Fibroblast of mammary gland (primary cell): ENCODE results near the gene CAVIN1.
"Not testable (repeated sequence)": the region's sequence is repeated elsewhere in the genome, so short reads cannot be mapped to it uniquely, and the experiment has no call there.

ENCODE experiments used
- DNase-seq: peaks from one replicate; pipeline ENCODE4 v3.0.0-alpha.2; 2010; ENCODE audit warnings: low read depth
- H3K4me3 ChIP-seq: 2 replicates; pipeline ENCODE4 v1.5.1; 2011; ENCODE audit warnings: low read depth, mild to moderate bottlenecking, low read length, moderate library complexity; ENCODE audit not compliant: control insufficient read depth
- TF ChIP-seq, protein P1 (sequence below): conservative IDR thresholded peaks from 2 replicates; pipeline ENCODE4 v1.5.1; 2011; ENCODE audit warnings: low read depth, low read length, inconsistent platforms; ENCODE audit not compliant: control insufficient read depth, insufficient read depth

Gene CAVIN1

DNA sequence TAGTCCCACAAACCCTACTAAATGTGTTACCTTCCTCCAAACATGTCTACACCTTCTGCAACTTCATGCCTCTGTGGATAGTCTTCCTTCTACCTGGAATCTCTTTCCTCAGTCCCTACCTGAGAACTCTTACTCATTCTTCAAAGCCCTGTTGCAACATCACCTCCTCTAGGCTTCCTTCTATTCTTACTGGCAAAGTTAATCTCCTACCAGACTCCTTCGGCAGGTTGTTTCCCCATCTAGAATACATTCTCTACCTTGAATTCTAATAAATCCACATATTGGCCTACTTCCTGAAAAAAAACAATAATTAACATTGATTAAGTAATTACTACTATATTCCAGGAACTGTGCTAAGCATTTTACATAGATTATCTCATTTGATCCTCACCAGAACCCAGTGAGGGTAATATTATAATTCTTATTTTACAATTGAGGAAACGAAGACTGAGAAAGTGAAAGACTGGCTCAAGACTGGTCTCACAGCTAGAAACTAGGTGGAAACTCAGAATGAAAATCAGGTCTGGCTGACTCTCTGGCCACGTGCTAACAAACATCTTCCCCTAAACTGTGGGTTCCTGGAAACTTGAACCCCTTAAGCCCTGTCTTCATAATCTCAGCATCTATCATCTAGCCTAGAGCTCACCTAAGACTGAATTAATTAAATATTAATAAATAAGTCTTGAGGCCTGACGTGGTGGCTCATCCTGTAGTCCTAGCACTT lies 30.2 kb downstream of the CAVIN1 start:
- H3K4me3 ChIP-seq, result no peak overlapping the region
- TF ChIP-seq, protein P1, sequence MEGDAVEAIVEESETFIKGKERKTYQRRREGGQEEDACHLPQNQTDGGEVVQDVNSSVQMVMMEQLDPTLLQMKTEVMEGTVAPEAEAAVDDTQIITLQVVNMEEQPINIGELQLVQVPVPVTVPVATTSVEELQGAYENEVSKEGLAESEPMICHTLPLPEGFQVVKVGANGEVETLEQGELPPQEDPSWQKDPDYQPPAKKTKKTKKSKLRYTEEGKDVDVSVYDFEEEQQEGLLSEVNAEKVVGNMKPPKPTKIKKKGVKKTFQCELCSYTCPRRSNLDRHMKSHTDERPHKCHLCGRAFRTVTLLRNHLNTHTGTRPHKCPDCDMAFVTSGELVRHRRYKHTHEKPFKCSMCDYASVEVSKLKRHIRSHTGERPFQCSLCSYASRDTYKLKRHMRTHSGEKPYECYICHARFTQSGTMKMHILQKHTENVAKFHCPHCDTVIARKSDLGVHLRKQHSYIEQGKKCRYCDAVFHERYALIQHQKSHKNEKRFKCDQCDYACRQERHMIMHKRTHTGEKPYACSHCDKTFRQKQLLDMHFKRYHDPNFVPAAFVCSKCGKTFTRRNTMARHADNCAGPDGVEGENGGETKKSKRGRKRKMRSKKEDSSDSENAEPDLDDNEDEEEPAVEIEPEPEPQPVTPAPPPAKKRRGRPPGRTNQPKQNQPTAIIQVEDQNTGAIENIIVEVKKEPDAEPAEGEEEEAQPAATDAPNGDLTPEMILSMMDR, result no peak
- DNase-seq, result no peak

DNA sequence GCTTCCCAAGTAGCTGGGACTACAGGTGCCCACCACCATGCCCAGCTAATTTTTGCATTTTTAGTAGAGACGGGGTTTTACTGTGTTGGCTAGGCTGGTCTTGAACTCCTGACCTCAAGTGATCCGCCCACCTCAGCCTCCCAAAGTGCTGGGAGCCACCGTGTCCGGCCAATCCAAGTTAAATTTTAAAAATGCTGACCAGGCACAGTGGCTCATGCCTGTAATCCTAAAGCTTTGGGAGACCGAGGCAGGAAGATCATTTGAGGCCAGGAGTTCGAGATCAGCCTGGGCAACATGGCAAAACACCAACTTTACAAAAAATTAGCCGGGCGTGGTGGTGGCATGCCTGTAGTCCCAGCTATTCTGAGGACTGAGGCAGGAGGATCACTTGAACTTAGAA lies 31.6 kb downstream of the CAVIN1 start:
- H3K4me3 ChIP-seq, DNase-seq: not testable (repeated sequence)

DNA sequence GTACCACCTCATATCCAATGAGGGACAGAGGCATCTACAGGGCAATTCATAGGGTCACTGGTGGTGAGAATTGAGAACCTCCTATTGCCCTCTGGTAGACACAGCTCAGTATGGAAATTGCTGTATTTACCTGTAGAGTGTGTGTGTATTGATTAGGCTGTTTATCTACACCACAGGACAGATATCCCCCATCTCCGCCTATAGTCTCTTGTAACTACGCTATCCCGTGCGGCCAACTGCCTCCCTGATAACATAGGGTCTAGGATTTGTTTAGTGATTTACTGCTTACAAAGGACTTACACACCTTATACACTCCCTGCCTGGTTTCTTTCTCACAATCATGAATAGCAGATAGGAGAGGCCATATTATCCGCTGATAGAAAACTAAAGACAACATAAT lies 33.2 kb downstream of the CAVIN1 start:
- TF ChIP-seq, protein P1, result no peak

DNA sequence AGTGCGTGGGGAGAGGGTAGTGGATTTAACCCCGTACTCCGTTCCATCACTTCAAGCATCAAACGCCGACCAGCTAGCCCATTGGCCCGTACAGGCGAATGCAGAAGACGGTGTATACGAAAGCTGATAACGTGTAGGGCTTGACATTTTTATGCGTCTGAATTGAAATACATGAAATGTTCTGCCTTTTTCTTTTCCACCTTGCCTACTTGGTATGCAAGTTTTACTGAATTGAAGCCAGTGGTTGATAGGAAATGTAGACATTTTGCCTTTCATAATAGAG lies 34.0 kb downstream of the CAVIN1 start:
- no peak for DNase-seq
- TF ChIP-seq, protein P1, result no peak
- peak overlapping the region; percentile 32 for H3K4me3 ChIP-seq

More for the DNA sequence above, 33.2 kb downstream of the CAVIN1 start:
- DNase-seq, result no peak
- H3K4me3 ChIP-seq, result no peak overlapping the region

DNA sequence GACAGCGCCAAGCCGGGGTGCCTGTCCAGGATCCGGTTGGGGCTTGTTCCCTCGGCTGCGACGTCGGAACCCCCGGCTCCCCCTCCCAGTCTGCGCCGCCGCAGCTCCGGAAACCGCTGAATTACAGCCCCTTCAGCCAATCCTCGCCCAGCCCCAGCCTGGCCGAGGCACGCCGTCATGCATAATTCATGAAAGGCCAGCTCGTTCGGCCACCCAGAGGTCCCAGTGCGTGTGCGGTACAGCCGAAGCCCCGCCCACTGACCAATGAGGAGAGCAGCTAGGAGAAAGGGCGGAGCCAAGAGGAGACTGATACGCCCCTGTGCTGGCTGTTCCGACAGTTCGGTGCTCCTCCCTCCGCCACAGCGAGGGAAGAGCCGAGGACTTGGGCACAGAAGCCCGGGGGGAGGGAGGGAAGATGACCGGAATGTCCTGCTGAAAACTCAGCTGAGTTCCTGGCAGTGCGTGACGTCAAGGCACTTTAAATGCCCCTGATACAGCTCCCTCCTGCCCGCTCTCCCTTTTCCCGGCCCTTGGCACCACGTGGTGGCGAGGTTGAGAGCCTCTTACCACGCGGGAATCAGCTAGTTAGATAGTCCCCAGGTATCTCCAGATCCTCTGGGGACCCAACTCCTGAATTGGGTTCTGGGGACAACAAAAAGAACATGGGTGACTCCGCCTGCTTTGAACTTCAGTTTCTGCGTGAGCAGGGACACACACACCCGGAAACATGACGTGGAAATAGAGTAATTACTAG lies 34.5 kb downstream of the CAVIN1 start, which contains the start of gene STAT3:
Gene STAT3, minus strand, starts transcription at position 62 of the 754 bp plus-strand sequence. CDS start 39,926 bp downstream, outside the sequence.
- peak; percentile 100 for DNase-seq
- TF ChIP-seq, protein P1, result no peak
- peak within 1 kb of the TSS; percentile 88 for H3K4me3 ChIP-seq

DNA sequence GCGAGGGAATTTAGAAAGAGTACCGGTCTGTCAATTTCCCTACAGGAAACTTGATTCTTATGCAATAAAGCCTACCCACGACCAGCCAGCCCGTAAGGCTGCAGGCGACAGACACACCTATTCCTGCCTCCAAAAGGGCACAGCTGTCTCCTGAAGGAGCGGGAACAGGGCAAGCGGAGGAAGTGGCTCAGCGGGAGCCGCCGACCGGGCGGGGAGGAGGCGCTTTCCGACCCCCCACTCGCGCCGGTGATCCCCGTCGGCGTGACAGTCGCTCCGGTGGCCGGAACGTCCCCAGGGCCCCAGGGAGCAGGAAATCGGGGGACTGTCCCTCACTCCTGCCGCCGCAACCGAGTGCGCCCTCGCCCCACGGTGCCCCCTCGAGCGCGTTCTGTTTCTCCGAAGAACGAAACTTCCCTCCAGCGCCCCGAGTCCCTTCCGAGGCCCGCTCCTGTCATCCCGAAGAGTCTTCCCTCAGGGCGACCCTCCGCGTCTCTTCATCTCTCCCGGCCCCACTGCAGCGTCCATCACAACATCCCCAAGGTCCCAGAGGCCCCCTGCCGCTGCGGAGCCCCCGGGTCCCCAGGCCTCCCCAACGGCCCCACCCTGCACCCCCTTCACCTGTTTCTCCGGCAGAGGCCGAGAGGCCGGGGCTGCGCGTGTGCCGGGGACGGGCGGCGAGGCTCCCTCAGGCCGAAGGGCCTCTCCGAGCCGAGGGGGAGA lies 35.2 kb downstream of the CAVIN1 start:
- DNase-seq, result no peak
- H3K4me3 ChIP-seq, result peak overlapping the region; percentile 88
- TF ChIP-seq, protein P1, result no peak
